IgD-negative memory B cell (primary cell): ENCODE measurements around the gene TMEM179. TPM values are rescaled to one million over a fixed set of nuclear protein-coding genes. Genes with fewer than 3 reads are reported as not detected.

Experiments
- H3K27ac Mint-ChIP-seq, 3 donors: one replicate each; pipeline ENCODE4 v1.8.0; 2020 to 2022; ENCODE audit warnings: mild to moderate bottlenecking in 3 of 3, mixed read lengths in 3 of 3, moderate library complexity in 1 of 3
- H3K27me3 Mint-ChIP-seq: one replicate; pipeline ENCODE4 v1.8.0; 2021; ENCODE audit warnings: mixed read lengths
- H3K36me3 Mint-ChIP-seq: one replicate; pipeline ENCODE4 v1.8.0; 2020; ENCODE audit warnings: mild to moderate bottlenecking, mixed read lengths
- H3K4me1 Mint-ChIP-seq, 3 donors: one replicate each; pipeline ENCODE4 v1.8.0; 2020 to 2022; ENCODE audit warnings: mixed read lengths in 3 of 3, mild to moderate bottlenecking in 1 of 3
- H3K4me3 Mint-ChIP-seq, 4 donors: one replicate each; pipeline ENCODE4 v1.8.0; 2020 to 2022; ENCODE audit warnings: mild to moderate bottlenecking in 4 of 4, mixed read lengths in 4 of 4, moderate library complexity in 3 of 4
- H3K9me3 Mint-ChIP-seq, 3 donors: one replicate each; pipeline ENCODE4 v1.8.0; 2020 to 2021; ENCODE audit warnings: mixed read lengths in 3 of 3, mild to moderate bottlenecking in 1 of 3
- polyA plus RNA-seq: library from polyadenylated mRNA; unstranded; fragments of 300-500 nt; fragmentation: Illumina TruSeq; gene quantifications from one replicate; pipeline ENCODE4 v1.2.3, GENCODE V29; 2021

TMEM179 gene
- polyA plus RNA-seq, 1 donor from 2014 or later = not detected

GRCh38 chr14:104557086-104557485 is 47.5 kb downstream of the TMEM179 start:
- no peak overlapping the region for H3K4me3 Mint-ChIP-seq
- H3K36me3 Mint-ChIP-seq = peaks cover 1% of the 10 kb centered on the region
- no peak overlapping the region for H3K27ac Mint-ChIP-seq
- no peaks in the 10 kb centered on the region for H3K4me1 Mint-ChIP-seq
- no peaks in the 10 kb centered on the region for H3K9me3 Mint-ChIP-seq
- peaks cover 6% of the 10 kb centered on the region for H3K27me3 Mint-ChIP-seq

GRCh38 chr14:104556256-104557021 is 48.1 kb downstream of the TMEM179 start:
- peaks cover 5% of the 10 kb centered on the region for H3K27me3 Mint-ChIP-seq

GRCh38 chr14:104555430-104556255 is 48.9 kb downstream of the TMEM179 start:
- peaks cover 0 to 1% (median 0%) of the 10 kb centered on the region in 3 donors for H3K9me3 Mint-ChIP-seq
- peaks cover 5% of the 10 kb centered on the region for H3K27me3 Mint-ChIP-seq
- H3K27ac Mint-ChIP-seq = no peak overlapping the region
- H3K36me3 Mint-ChIP-seq = no peaks in the 10 kb centered on the region
- H3K4me1 Mint-ChIP-seq = no peaks in the 10 kb centered on the region
- H3K4me3 Mint-ChIP-seq = no peak overlapping the region

More at GRCh38 chr14:104556256-104557021, 48.1 kb downstream of the TMEM179 start:
- H3K4me3 Mint-ChIP-seq = no peak overlapping the region
- no peaks in the 10 kb centered on the region for H3K4me1 Mint-ChIP-seq
- H3K9me3 Mint-ChIP-seq = no peaks in the 10 kb centered on the region
- H3K36me3 Mint-ChIP-seq = no peaks in the 10 kb centered on the region
- no peak overlapping the region for H3K27ac Mint-ChIP-seq

- Mint-ChIP-seq H3K4me1 (no peaks in the 10 kb centered on the region), H3K27ac (no peak overlapping the region), H3K4me3 (peak overlapping the region in 1 of 4 donors; percentile 65), H3K9me3 (peaks cover 0 to 3% (median 0%) of the 10 kb centered on the region in 3 donors), H3K36me3 (no peaks in the 10 kb centered on the region), H3K27me3 (peaks cover 4% of the 10 kb centered on the region)
These were observed 49.8 kb downstream of the TMEM179 start for GRCh38 chr14:104554608-104555429.

GRCh38 chr14:104554088-104554607 is 50.4 kb downstream of the TMEM179 start:
- H3K36me3 Mint-ChIP-seq = no peaks in the 10 kb centered on the region
- H3K9me3 Mint-ChIP-seq = peaks cover 0 to 3% (median 0%) of the 10 kb centered on the region in 3 donors
- no peaks in the 10 kb centered on the region for H3K4me1 Mint-ChIP-seq
- no peak overlapping the region for H3K27ac Mint-ChIP-seq
- H3K4me3 Mint-ChIP-seq = no peak overlapping the region
- peaks cover 4% of the 10 kb centered on the region for H3K27me3 Mint-ChIP-seq

- peaks cover 0 to 3% (median 0%) of the 10 kb centered on the region in 3 donors for H3K9me3 Mint-ChIP-seq
- peaks cover 4% of the 10 kb centered on the region for H3K27me3 Mint-ChIP-seq
- no peaks in the 10 kb centered on the region for H3K36me3 Mint-ChIP-seq
- no peaks in the 10 kb centered on the region for H3K4me1 Mint-ChIP-seq
- H3K4me3 Mint-ChIP-seq = no peak overlapping the region
- no peak overlapping the region for H3K27ac Mint-ChIP-seq
These were observed 51.1 kb downstream of the TMEM179 start for GRCh38 chr14:104553166-104554087.

- Mint-ChIP-seq H3K4me1 (no peaks in the 10 kb centered on the region), H3K27ac (peak overlapping the region in 1 of 3 donors; percentile 73), H3K9me3 (peaks cover 0 to 3% (median 0%) of the 10 kb centered on the region in 3 donors), H3K4me3 (no peak overlapping the region), H3K27me3 (peaks cover 6% of the 10 kb centered on the region), H3K36me3 (no peaks in the 10 kb centered on the region)
These were observed 51.8 kb downstream of the TMEM179 start for GRCh38 chr14:104552738-104553125.

GRCh38 chr14:104551851-104552737 is 52.5 kb downstream of the TMEM179 start:
- peak overlapping the region in 1 of 3 donors; percentile 73 for H3K27ac Mint-ChIP-seq
- peaks cover 4% of the 10 kb centered on the region for H3K27me3 Mint-ChIP-seq
- H3K36me3 Mint-ChIP-seq = peaks cover under 1% of the 10 kb centered on the region
- H3K9me3 Mint-ChIP-seq = peaks cover 0 to 3% (median 0%) of the 10 kb centered on the region in 3 donors
- no peak overlapping the region for H3K4me3 Mint-ChIP-seq
- H3K4me1 Mint-ChIP-seq = no peaks in the 10 kb centered on the region

- Mint-ChIP-seq H3K4me3 (no peak overlapping the region), H3K9me3 (peaks cover 0 to 3% (median 0%) of the 10 kb centered on the region in 3 donors), H3K27me3 (peaks cover 4% of the 10 kb centered on the region), H3K27ac (no peak overlapping the region), H3K4me1 (no peaks in the 10 kb centered on the region), H3K36me3 (peaks cover 1% of the 10 kb centered on the region)
These were observed 53.5 kb downstream of the TMEM179 start for GRCh38 chr14:104550861-104551728.

GRCh38 chr14:104550340-104550860 is 54.2 kb downstream of the TMEM179 start:
- H3K27ac Mint-ChIP-seq = no peak overlapping the region
- no peaks in the 10 kb centered on the region for H3K4me1 Mint-ChIP-seq
- H3K4me3 Mint-ChIP-seq = no peak overlapping the region
- H3K27me3 Mint-ChIP-seq = peaks cover 6% of the 10 kb centered on the region
- peaks cover 1% of the 10 kb centered on the region for H3K36me3 Mint-ChIP-seq
- peaks cover 0 to 3% (median 0%) of the 10 kb centered on the region in 3 donors for H3K9me3 Mint-ChIP-seq

- H3K36me3 Mint-ChIP-seq = peaks cover 1% of the 10 kb centered on the region
- H3K4me3 Mint-ChIP-seq = no peak overlapping the region
- H3K4me1 Mint-ChIP-seq = no peaks in the 10 kb centered on the region
- H3K9me3 Mint-ChIP-seq = peaks cover 0 to 3% (median 0%) of the 10 kb centered on the region in 3 donors
- peaks cover 6% of the 10 kb centered on the region for H3K27me3 Mint-ChIP-seq
- H3K27ac Mint-ChIP-seq = no peak overlapping the region
These were observed 54.8 kb downstream of the TMEM179 start for GRCh38 chr14:104549536-104550339.
